Smooth muscle cell (in vitro differentiated cells): Measurements from ENCODE around the gene RPS28. TPM values are rescaled to one million over a fixed set of nuclear protein-coding genes. Genes with fewer than 3 reads are reported as not detected.

Experiments used
- DNase-seq: peaks from one replicate; lab custom pipeline; 2025; ENCODE audit not compliant: unreplicated experiment; lab: John Stamatoyannopoulos, UW
- H2AFZ ChIP-seq: fragments of 200-600 bp; sonication (generic); 2 replicates; pipeline ENCODE4 v1.6.0; 2016; ENCODE audit warnings: antibody characterized with exemption, low read depth, mild to moderate bottlenecking
- H3F3A ChIP-seq: fragments of 200-600 bp; sonication (generic); 2 replicates; pipeline ENCODE4 v1.6.0; 2017; ENCODE audit warnings: antibody characterized with exemption, low read depth
- H3K27ac ChIP-seq: fragments of 200-600 bp; sonication (generic); 2 replicates; pipeline ENCODE4 v1.5.1; 2016; ENCODE audit warnings: low read depth, mild to moderate bottlenecking
- H3K27me3 ChIP-seq: fragments of 200-600 bp; sonication (generic); 2 replicates; pipeline ENCODE4 v1.6.1; 2016; ENCODE audit warnings: low read depth, mild to moderate bottlenecking
- H3K36me3 ChIP-seq: fragments of 200-600 bp; sonication (generic); 2 replicates; pipeline ENCODE4 v1.5.1; 2016; ENCODE audit warnings: low read depth
- H3K4me1 ChIP-seq: fragments of 200-600 bp; sonication (generic); 2 replicates; pipeline ENCODE4 v1.5.1; 2016; ENCODE audit warnings: low read depth
- H3K4me2 ChIP-seq: fragments of 200-600 bp; sonication (generic); 2 replicates; pipeline ENCODE4 v1.6.0; 2016; ENCODE audit warnings: mild to moderate bottlenecking
- H3K4me3 ChIP-seq: fragments of 200-600 bp; sonication (generic); 2 replicates; pipeline ENCODE4 v1.5.1; 2016; ENCODE audit warnings: mild to moderate bottlenecking
- H3K79me2 ChIP-seq: fragments of 200-600 bp; sonication (generic); 2 replicates; pipeline ENCODE4 v1.6.0; 2016; ENCODE audit warnings: low read depth, mild to moderate bottlenecking
- H3K9ac ChIP-seq: fragments of 200-600 bp; sonication (generic); 2 replicates; pipeline ENCODE4 v1.6.0; 2016; ENCODE audit warnings: low read depth
- H3K9me3 ChIP-seq: fragments of 200-600 bp; sonication (generic); replicated peaks from 2 replicates; pipeline ENCODE4 v1.5.1; 2016; ENCODE audit warnings: low read depth
- H4K20me1 ChIP-seq: fragments of 200-600 bp; sonication (generic); 2 replicates; pipeline ENCODE4 v1.6.0; 2016; ENCODE audit warnings: low read depth
- WGBS: methylation state at CpG from one replicate; pipeline ENCODE4 v1.1.7; 2016; ENCODE audit warnings: low lambda C conversion rate; 5-methylcytosine and 5-hydroxymethylcytosine counted together
- polyA plus RNA-seq: library from polyadenylated mRNA; unstranded; fragments of >200 nt; fragmentation: Nextera tagmentation; extraction: Ambion mirVana; gene quantifications from 2 replicates; pipeline ENCODE4 v1.2.1, GENCODE V29; 2016
- total RNA-seq: library from RNA; depleted of rRNA; stranded (reverse); fragments of >200 nt; gene quantifications from 2 replicates; pipeline ENCODE4 v1.2.3, GENCODE V29; 2014
- TF ChIP-seq, protein P1 (sequence below): fragments of 200-600 bp; sonication (generic); IDR thresholded peaks from 2 replicates; pipeline ENCODE4 v1.5.1; 2017; ENCODE audit warnings: borderline replicate concordance, mild to moderate bottlenecking, antibody characterized with exemption; ENCODE audit not compliant: insufficient read depth, poor library complexity, severe bottlenecking

RPS28 gene
- total and polyA plus RNA-seq, 2 experiments from 2014 or later = 236 to 574 TPM

DNA sequence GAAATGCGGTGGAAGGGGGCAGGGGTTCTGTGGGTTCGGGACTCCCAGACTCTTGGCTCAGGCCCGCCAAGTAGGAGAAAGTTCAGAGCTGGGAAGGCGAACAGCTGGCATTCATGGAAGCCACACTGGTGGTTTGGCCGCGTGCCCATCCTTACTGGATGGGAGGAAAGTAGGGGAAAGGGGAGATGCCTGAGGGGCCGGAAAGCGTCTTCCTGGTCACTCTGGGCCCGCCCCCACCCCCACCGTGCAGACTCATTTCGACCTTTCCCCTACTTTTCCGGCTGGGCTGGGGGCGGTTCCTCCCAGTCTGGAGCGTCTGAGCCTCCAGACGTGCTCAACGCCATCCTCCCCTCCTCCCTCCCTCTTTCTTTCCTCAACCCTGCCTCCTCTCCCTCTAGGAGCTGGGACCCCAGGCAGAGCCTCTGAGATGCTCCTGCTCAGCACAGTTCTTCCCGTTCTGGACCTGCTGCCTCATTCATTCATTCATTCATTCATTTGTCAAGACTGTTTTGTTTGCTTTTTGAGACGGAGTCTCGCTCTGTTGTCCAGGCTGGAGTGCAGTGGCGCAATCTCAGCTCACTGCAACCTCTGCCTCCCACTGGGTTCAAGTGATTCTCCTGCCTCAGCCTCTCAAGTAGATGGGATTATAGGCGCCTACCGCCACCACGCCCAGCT, 46.2 kb downstream of the RPS28 start:
- H2AFZ ChIP-seq = no peak overlapping the region
- H3K27me3 ChIP-seq = no peaks in the 10 kb centered on the region
- peaks cover 7% of the 10 kb centered on the region for H3K4me1 ChIP-seq
- H3K9ac ChIP-seq = peak overlapping the region; percentile 50
- peak overlapping the region; percentile 80 for H3K4me2 ChIP-seq
- DNase-seq = peak; percentile 88
- no peaks in the 10 kb centered on the region for H3K36me3 ChIP-seq
- peak overlapping the region; percentile 23 for H3K4me3 ChIP-seq
- 22% methylated on average over 21 of the region's 23 CpGs for WGBS
- H3F3A ChIP-seq = peaks cover 17% of the 10 kb centered on the region
- H3K9me3 ChIP-seq = no peaks in the 10 kb centered on the region
- no peaks in the 10 kb centered on the region for H3K79me2 ChIP-seq
- peaks cover 9% of the 10 kb centered on the region for H4K20me1 ChIP-seq
- peak overlapping the region; percentile 77 for H3K27ac ChIP-seq
- TF ChIP-seq, protein P1, sequence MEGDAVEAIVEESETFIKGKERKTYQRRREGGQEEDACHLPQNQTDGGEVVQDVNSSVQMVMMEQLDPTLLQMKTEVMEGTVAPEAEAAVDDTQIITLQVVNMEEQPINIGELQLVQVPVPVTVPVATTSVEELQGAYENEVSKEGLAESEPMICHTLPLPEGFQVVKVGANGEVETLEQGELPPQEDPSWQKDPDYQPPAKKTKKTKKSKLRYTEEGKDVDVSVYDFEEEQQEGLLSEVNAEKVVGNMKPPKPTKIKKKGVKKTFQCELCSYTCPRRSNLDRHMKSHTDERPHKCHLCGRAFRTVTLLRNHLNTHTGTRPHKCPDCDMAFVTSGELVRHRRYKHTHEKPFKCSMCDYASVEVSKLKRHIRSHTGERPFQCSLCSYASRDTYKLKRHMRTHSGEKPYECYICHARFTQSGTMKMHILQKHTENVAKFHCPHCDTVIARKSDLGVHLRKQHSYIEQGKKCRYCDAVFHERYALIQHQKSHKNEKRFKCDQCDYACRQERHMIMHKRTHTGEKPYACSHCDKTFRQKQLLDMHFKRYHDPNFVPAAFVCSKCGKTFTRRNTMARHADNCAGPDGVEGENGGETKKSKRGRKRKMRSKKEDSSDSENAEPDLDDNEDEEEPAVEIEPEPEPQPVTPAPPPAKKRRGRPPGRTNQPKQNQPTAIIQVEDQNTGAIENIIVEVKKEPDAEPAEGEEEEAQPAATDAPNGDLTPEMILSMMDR = no peak

GRCh38 chr19:8370176-8371010, 49.1 kb downstream of the RPS28 start:
- H3K79me2 ChIP-seq = no peaks in the 10 kb centered on the region
- no peak overlapping the region for H3K4me2 ChIP-seq
- no peaks in the 10 kb centered on the region for H3K4me1 ChIP-seq
- no peak overlapping the region for H3K4me3 ChIP-seq
- peaks cover 8% of the 10 kb centered on the region for H3F3A ChIP-seq
- H3K9me3 ChIP-seq = no peaks in the 10 kb centered on the region
- H3K9ac ChIP-seq = no peak overlapping the region
- no peaks in the 10 kb centered on the region for H3K36me3 ChIP-seq
- no peak for DNase-seq
- TF ChIP-seq, protein P1 = no peak
- H3K27me3 ChIP-seq = no peaks in the 10 kb centered on the region
- H4K20me1 ChIP-seq = peaks cover 9% of the 10 kb centered on the region
- H2AFZ ChIP-seq = no peak overlapping the region
- H3K27ac ChIP-seq = no peak overlapping the region
- WGBS = 77% methylated on average over 19 of the region's 19 CpGs

DNA sequence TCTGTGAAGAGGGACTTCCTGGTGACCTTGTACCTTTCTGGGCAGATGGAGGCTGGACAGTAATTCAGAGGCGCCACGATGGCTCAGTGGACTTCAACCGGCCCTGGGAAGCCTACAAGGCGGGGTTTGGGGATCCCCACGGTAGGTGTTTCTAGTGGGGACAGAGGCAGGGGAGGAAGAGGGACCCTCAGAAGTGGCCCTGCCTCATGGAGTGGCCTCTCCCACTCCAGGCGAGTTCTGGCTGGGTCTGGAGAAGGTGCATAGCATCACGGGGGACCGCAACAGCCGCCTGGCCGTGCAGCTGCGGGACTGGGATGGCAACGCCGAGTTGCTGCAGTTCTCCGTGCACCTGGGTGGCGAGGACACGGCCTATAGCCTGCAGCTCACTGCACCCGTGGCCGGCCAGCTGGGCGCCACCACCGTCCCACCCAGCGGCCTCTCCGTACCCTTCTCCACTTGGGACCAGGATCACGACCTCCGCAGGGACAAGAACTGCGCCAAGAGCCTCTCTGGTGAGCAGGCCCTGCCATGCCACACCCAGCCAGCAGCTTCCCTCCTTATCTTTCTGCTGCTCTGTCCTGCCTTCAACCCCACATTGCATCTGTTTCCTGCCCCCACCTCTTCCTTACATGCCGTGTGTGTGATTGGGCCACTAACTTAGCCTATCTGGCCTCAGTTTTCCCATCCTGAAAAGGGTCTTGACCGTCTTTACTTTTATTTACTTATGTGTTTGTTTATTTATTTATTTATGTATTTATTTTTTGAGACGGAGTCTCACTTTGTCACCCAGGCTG, 49.9 kb downstream of the RPS28 start:
- peaks cover under 1% of the 10 kb centered on the region for H4K20me1 ChIP-seq
- no peaks in the 10 kb centered on the region for H3K27me3 ChIP-seq
- no peaks in the 10 kb centered on the region for H3K36me3 ChIP-seq
- no peak for DNase-seq
- peaks cover under 1% of the 10 kb centered on the region for H3F3A ChIP-seq
- no peaks in the 10 kb centered on the region for H3K4me1 ChIP-seq
- TF ChIP-seq, protein P1 = no peak
- no peak overlapping the region for H3K9ac ChIP-seq
- no peaks in the 10 kb centered on the region for H3K79me2 ChIP-seq
- H2AFZ ChIP-seq = no peak overlapping the region
- H3K9me3 ChIP-seq = no peaks in the 10 kb centered on the region
- WGBS = 91% methylated on average over 24 of the region's 28 CpGs
- H3K4me3 ChIP-seq = no peak overlapping the region
- H3K4me2 ChIP-seq = no peak overlapping the region
- H3K27ac ChIP-seq = no peak overlapping the region

Other genes with a start within 250 kb of the RPS28 start
- gene FBN3, start 171.9 kb upstream of the RPS28 start, total RNA-seq = not detected in 2 replicates
- gene FBN3, start 171.9 kb upstream of the RPS28 start, polyA plus RNA-seq = not detected in 2 replicates
- 14.7 and 19.9 TPM in 2 replicates for gene CERS4, start 112.1 kb upstream of the RPS28 start, total RNA-seq
- gene CERS4, start 112.1 kb upstream of the RPS28 start, polyA plus RNA-seq = 20.9 and 27.0 TPM in 2 replicates
- gene CD320, start 13.1 kb upstream of the RPS28 start, total RNA-seq = 23.8 and 25.3 TPM in 2 replicates
- gene CD320, start 13.1 kb upstream of the RPS28 start, polyA plus RNA-seq = 42.7 and 55.4 TPM in 2 replicates
- 17.3 and 19.4 TPM in 2 replicates for gene NDUFA7, start 121 bp upstream of the RPS28 start, total RNA-seq
- 80.4 and 103 TPM in 2 replicates for gene NDUFA7, start 121 bp upstream of the RPS28 start, polyA plus RNA-seq
- gene KANK3, start 21.8 kb downstream of the RPS28 start, total RNA-seq = 0.40 and 1.2 TPM in 2 replicates
- 1.3 and 2.4 TPM in 2 replicates for gene KANK3, start 21.8 kb downstream of the RPS28 start, polyA plus RNA-seq
- gene ANGPTL4, start 42.7 kb downstream of the RPS28 start, total RNA-seq = 9.4 and 10.2 TPM in 2 replicates
- 18.7 and 23.9 TPM in 2 replicates for gene ANGPTL4, start 42.7 kb downstream of the RPS28 start, polyA plus RNA-seq
- gene RAB11B, start 68.9 kb downstream of the RPS28 start, total RNA-seq = 12.9 and 28.9 TPM in 2 replicates
- gene RAB11B, start 68.9 kb downstream of the RPS28 start, polyA plus RNA-seq = 137 and 148 TPM in 2 replicates
- 22.2 and 22.5 TPM in 2 replicates for gene MARCHF2, start 91.8 kb downstream of the RPS28 start, total RNA-seq
- gene MARCHF2, start 91.8 kb downstream of the RPS28 start, polyA plus RNA-seq = 24.4 and 32.5 TPM in 2 replicates
- gene HNRNPM, start 123.5 kb downstream of the RPS28 start, total RNA-seq = 44.3 and 54.9 TPM in 2 replicates
- 143 and 156 TPM in 2 replicates for gene HNRNPM, start 123.5 kb downstream of the RPS28 start, polyA plus RNA-seq
- not detected in 2 replicates for gene PRAM1, start 181.1 kb downstream of the RPS28 start, total RNA-seq
- gene PRAM1, start 181.1 kb downstream of the RPS28 start, polyA plus RNA-seq = 0.18 and 0.74 TPM in 2 replicates
- gene ZNF414, start 192.7 kb downstream of the RPS28 start, total RNA-seq = 1.3 and 10.2 TPM in 2 replicates
- gene ZNF414, start 192.7 kb downstream of the RPS28 start, polyA plus RNA-seq = 33.0 and 42.4 TPM in 2 replicates